ENCODE data around the gene ADRM1.

DNA sequence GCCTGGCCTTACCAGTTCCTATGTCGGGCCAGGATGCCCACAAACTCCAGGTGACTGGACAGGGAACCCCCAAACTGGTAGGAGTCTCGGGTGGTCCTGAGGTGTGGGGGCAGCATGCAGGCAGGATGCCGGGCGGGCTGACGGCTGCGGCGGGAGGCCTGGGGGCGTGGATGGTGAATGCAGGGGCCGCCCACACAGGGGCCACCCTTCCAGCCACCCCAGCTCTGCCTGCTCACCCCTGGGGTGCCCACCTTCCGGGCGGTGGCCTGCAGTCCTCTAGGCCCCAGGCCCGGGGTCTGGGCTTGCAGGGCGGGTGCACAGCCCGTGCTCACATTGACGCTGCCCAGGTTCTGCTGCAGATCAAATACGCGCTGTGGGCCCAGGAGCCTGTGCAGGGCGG, 8.4 kb downstream of the ADRM1 start:
- TF ChIP-seq, protein P1, sequence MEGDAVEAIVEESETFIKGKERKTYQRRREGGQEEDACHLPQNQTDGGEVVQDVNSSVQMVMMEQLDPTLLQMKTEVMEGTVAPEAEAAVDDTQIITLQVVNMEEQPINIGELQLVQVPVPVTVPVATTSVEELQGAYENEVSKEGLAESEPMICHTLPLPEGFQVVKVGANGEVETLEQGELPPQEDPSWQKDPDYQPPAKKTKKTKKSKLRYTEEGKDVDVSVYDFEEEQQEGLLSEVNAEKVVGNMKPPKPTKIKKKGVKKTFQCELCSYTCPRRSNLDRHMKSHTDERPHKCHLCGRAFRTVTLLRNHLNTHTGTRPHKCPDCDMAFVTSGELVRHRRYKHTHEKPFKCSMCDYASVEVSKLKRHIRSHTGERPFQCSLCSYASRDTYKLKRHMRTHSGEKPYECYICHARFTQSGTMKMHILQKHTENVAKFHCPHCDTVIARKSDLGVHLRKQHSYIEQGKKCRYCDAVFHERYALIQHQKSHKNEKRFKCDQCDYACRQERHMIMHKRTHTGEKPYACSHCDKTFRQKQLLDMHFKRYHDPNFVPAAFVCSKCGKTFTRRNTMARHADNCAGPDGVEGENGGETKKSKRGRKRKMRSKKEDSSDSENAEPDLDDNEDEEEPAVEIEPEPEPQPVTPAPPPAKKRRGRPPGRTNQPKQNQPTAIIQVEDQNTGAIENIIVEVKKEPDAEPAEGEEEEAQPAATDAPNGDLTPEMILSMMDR (IDR thresholded peaks at IDR 0.05): no peak
- no peak for TF ChIP-seq POLR2A (IDR thresholded peaks at IDR 0.05)
